SK-N-SH treated with all-trans-retinoic acid at 6 μM for 48 hours (cell line): ENCODE results near the gene ZMIZ1.

Experiments
- BACH2 ChIP-seq: fragments of 250-450 bp; sonication (Bioruptor Pico); IDR thresholded peaks from 2 replicates; pipeline ENCODE4 v1.9.0; 2021; ENCODE audit warnings: mild to moderate bottlenecking, borderline replicate concordance
- SNAI2 ChIP-seq: fragments of 250-450 bp; sonication (Bioruptor Pico); IDR thresholded peaks from 2 replicates; pipeline ENCODE4 v1.5.0; 2020; ENCODE audit warnings: mild to moderate bottlenecking, moderate library complexity
- TCF4 ChIP-seq: fragments of 250-450 bp; sonication (Bioruptor Pico); IDR thresholded peaks from 2 replicates; pipeline ENCODE4 v1.8.0; 2021; ENCODE audit warnings: mild to moderate bottlenecking, moderate library complexity, borderline replicate concordance
- ZFP3 ChIP-seq: fragments of 250-450 bp; sonication (Bioruptor Pico); IDR thresholded peaks from 2 replicates; pipeline ENCODE4 v1.5.0; 2020; ENCODE audit warnings: mild to moderate bottlenecking, moderate library complexity
- ZFP30 ChIP-seq: fragments of 450-650 bp; formaldehyde crosslinking; IDR thresholded peaks from 2 replicates; pipeline ENCODE4 v1.5.0; 2022; ENCODE audit warnings: mild to moderate bottlenecking, moderate library complexity
- ZNF8 ChIP-seq: fragments of 450-650 bp; formaldehyde crosslinking; IDR thresholded peaks from 2 replicates; pipeline ENCODE4 v1.5.0; 2020; ENCODE audit warnings: mild to moderate bottlenecking, moderate library complexity
- TF ChIP-seq, protein P1 (sequence below): fragments of 250-450 bp; sonication (Bioruptor Pico); IDR thresholded peaks from 2 replicates; pipeline ENCODE4 v1.8.0; 2020; ENCODE audit warnings: mild to moderate bottlenecking, moderate library complexity, borderline replicate concordance

DNA sequence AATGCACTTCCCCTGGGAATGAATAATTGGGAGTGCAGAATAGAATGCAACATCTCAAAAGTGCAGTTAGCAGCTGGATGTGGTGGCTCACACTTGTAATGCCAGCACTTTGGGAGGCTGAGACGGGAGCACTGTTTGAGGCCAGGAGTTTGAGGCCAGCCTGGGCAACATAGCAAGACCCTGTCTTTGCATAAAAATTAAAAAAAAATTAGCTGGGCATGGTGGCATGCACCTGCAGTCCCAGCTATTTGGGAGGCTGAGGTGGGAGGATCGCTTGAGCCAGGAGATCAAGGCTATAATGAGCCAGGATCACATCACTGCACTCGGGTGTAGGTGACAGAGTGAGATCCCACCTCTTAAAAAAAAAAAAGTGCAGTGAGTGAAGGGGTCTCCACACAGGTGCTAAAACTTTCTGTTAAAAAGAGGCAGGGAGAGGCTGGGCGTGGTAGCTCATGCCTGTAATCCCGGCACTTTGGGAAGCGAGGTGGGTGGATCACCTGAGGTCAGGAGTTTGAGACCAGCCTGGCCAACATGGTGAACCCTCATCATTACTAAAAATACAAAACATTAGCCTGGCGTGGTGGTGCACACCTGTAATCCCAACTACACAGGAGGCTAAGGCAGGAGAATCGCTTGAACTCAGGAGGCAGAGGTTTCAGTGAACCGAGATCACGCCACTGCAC is 13.5 kb upstream of the ZMIZ1 start:
- TF ChIP-seq, protein P1, sequence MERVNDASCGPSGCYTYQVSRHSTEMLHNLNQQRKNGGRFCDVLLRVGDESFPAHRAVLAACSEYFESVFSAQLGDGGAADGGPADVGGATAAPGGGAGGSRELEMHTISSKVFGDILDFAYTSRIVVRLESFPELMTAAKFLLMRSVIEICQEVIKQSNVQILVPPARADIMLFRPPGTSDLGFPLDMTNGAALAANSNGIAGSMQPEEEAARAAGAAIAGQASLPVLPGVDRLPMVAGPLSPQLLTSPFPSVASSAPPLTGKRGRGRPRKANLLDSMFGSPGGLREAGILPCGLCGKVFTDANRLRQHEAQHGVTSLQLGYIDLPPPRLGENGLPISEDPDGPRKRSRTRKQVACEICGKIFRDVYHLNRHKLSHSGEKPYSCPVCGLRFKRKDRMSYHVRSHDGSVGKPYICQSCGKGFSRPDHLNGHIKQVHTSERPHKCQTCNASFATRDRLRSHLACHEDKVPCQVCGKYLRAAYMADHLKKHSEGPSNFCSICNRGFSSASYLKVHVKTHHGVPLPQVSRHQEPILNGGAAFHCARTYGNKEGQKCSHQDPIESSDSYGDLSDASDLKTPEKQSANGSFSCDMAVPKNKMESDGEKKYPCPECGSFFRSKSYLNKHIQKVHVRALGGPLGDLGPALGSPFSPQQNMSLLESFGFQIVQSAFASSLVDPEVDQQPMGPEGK (CRISPR knock-in tag) = no peak
- TF ChIP-seq TCF4 (CRISPR knock-in tag) (no peak), ZFP3 (CRISPR knock-in tag) (no peak), SNAI2 (no peak), BACH2 (CRISPR knock-in tag) (no peak), ZFP30 (CRISPR knock-in tag) (no peak), ZNF8 (CRISPR knock-in tag) (no peak)
